ENCODE results near the gene LMAN1L. TPM values are rescaled to one million over a fixed set of nuclear protein-coding genes. Genes with fewer than 3 reads are reported as not detected.
A peak's percentile ranks its signal among the peaks of the same experiment; 100 is the strongest.

LMAN1L gene
- total RNA-seq, 1 donor from 2014 or later, result not detected

GRCh38 chr15:74837482-74838136 is 25.0 kb downstream of the LMAN1L start:
- no peak for DNase-seq (ENCODE audit: low read depth, low spot score)

DNA sequence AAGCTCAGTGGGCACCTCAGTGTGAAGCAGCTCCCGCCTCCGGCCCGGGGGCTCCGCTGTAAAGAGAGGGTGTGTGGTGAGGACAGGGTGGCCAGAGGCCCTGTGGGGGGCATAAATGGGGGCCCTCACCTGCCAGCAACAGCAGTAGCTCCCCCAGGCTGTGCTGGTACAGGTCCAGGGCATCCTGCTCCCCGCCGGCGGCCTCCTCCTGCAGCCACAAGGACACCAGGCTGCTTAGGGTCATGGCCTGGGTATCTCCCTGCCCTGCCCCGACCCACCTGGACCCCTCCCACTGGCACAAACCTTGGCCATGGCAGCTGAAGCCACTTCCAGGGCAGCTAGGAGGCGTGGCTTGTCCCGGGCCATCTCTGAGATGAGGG is 25.5 kb downstream of the LMAN1L start:
- DNase-seq (ENCODE audit: low read depth, low spot score), result no peak

GRCh38 chr15:74838746-74839525 is 26.3 kb downstream of the LMAN1L start:
- DNase-seq (ENCODE audit: low read depth, low spot score), result no peak

DNA sequence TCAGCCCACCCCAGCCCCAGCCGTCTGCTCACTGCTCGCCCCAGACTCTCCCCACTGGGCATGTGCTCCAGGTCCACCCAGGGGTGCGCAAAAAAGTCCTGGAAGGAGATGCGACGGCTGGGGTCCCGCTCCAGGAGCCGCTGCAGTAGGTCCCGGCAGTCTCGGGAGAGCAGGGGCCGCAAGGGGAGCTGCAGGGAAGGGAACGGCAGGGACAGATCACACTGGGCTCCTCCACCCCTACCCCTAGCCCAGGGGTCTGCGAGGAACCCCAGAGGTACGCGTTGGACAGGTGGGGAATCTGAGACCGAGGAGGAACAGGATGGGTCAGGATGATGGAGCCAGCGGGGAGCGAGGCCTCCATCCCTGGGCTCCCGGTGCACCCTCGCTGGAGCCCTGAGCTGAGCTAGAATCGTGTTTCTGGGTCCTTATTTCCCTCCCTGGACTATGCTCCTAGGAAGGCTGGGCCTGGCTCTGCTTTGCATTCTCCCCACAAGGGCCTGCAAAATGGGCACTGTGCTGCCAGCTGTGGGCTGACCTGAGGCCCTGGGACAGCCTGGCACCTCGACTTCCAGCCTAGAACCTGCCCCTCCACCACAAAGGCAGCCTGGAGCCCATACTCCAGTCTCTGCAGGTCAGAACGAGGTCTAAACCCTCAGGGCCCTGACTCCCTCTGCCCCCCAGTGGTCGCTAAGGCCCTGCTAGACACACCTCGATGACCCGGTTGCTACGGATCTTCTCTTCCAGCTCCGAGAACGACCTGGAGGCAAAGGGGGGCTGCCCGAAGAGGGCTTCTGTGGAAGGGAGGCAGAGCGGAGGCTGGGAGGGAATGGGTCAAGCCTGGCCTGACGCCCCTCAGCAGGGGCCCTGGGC is 27.1 kb downstream of the LMAN1L start:
- DNase-seq (ENCODE audit: low read depth, low spot score), result no peak

DNA sequence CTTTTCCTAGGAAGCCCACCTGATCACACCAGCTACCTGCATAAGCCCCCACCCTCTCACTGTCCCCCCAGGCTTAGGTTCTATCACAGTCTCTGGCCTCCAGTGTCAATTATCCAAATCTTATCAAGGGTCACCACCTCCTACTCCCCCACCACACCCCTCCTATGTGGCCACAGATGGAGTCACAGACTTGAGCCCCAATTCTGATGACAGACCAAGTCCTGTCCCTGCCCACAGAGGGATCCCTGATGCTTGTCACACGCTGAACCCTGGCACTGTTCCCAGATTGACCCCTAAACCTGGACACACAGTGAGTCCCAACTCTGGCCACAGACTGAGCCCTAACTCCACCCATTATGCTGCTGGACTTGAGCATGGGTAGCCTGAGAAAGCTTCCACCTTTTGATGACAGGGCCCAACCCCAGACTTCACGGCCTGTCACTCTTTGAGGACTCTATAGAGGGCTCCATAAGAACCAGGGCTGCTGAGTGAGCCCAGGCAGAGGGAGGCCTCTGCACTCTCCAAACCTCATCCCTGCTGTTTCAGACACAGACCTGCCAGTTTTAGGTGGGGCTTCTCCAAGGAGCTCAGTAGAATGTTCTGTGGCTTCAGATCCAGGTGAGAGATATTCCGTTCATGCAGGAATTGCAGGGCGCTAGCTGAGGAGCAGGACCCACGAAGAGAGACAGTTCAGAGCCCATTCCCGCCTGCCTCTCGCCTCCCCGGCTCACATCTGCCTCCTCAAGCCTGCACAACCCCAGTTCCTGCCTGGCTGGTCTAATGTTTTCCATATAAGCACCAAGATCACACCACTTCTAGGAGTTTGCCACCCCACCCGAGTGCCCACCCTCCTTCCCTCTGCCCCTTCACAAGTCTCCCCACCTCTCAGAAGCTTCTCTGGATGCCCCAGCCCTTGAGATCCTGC is 28.5 kb downstream of the LMAN1L start:
- DNase-seq (ENCODE audit: low read depth, low spot score), result no peak

DNA sequence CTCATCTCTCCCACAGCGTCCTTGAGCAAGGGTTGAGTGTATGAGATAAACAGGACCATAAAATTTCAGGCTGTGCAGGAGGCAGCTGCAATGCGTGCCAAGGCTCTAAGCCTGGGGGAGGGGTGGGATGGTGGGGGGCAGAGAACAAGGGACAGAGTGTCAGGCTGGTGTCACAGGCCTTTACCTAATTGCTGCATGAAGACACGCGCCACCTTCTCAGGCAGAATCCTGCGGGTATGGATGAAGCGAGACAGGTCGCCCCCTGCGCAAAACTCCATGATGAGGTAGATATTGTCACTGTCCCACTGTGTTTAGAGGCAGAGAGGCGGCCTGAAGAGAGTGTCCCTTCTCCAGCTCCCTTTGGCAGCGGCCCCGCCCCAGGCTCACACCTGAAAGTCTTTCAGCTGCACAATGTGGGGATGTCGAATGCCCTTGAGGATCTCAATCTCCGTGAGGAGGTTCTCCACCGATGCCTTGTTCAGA is 29.3 kb downstream of the LMAN1L start:
- DNase-seq (ENCODE audit: low read depth, low spot score), result no peak

- DNase-seq (ENCODE audit: low read depth, low spot score), result peak; percentile 39
These were observed 30.2 kb downstream of the LMAN1L start, which contains the start of gene ULK3 for GRCh38 chr15:74842581-74843444. TSS of gene ULK3 (minus strand) at chr15:74843156. CDS start at chr15:74843105, 51 bp downstream.

GRCh38 chr15:74843445-74843828 is 30.8 kb downstream of the LMAN1L start:
- no peak for DNase-seq (ENCODE audit: low read depth, low spot score)

DNA sequence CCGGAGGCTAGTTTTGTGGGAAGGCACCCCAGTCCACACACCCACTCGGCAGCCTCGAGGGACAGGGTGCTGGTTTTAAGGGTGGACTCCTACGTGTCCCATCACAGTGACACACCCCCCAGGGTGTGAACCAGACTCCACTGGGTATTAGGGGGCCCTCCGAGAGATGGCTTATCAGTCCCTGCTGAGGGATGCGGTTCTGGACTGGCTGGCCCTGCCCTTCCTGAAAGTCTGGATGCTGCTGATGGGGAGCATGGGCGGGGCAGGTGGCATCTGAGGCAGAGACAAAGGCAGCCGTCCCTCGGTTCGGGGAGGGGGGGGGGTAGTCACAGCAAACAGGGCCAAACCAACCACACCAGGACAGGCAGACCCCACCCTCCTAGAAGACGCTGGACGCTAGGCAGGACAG is 31.3 kb downstream of the LMAN1L start:
- DNase-seq (ENCODE audit: low read depth, low spot score), result no peak

GRCh38 chr15:74844319-74845207 is 31.9 kb downstream of the LMAN1L start:
- no peak for DNase-seq (ENCODE audit: low read depth, low spot score)

DNA sequence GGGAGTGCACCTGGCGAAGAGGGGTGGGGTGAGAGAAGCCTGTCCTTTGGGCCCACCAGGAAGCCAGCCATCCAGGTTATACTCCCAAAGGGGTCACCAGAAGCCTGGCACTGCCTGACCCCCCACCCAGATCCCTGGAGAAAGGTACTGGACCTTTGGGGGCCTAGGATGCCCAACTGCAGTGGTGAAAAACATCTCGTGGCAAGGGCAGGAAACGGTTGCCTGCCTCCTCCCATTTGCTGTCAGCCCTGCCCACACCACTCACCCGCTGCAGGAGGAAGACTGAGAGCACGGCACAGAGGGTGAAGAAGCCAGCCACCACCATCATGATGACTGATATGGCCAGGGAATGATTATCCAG is 32.6 kb downstream of the LMAN1L start:
- no peak for DNase-seq (ENCODE audit: low read depth, low spot score)

- no peak for DNase-seq (ENCODE audit: low read depth, low spot score)
These were observed 32.9 kb downstream of the LMAN1L start for GRCh38 chr15:74845581-74845980.

DNA sequence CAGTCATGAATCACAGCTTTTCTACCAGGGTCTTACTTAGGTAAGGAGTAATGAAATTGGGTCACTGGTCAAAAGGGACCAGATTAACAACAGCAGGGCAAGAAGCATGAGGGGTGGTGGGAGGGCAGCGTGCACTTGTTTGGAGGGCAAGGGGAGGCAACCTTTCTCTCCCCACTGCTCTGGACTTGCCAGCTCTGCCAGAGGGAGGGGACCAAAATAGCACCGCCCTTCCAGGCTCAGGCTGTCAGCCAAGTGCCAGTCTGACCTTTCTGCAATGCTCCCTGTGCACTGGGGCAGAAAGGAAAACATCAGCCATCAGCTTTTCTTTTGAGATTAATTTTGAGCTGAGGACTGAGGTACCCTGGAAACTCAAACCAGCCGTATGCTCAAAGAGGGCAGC is 34.8 kb downstream of the LMAN1L start:
- DNase-seq (ENCODE audit: low read depth, low spot score), result no peak

GRCh38 chr15:74850393-74850792 is 37.8 kb downstream of the LMAN1L start:
- DNase-seq (ENCODE audit: low read depth, low spot score), result no peak

- DNase-seq (ENCODE audit: low read depth, low spot score), result no peak
These were observed 39.3 kb downstream of the LMAN1L start for GRCh38 chr15:74851960-74852359.

GRCh38 chr15:74854453-74855022 is 41.9 kb downstream of the LMAN1L start:
- DNase-seq (ENCODE audit: low read depth, low spot score), result no peak

DNA sequence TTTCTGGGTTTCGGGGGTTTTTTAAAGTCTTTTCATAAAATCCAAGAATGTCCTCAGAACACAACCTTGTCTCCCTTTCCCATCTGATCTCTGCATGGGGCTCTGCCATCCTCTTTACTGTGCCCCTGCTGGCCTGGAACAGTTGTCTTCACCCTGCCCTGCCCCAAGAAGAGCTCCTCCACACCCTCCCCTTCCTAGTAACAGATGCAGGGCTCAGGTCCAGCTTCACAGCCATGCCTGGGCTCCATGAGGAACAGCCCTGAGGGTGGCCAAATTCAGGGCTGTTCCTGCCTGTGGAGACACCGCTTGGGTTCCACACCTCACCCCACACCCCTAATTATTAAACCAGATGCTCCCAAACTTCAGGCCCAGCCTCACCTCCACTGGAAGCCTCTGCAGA is 43.2 kb downstream of the LMAN1L start:
- DNase-seq (ENCODE audit: low read depth, low spot score), result no peak

GRCh38 chr15:74856537-74856936 is 43.9 kb downstream of the LMAN1L start:
- DNase-seq (ENCODE audit: low read depth, low spot score), result no peak
